ENCODE data around the gene RCOR3.
"Not testable (repeated sequence)": the region's sequence is repeated elsewhere in the genome, so short reads cannot be mapped to it uniquely, and the experiment has no call there.

RCOR3 gene

GRCh38 chr1:211260141-211261107 lies 1.3 kb downstream of the RCOR3 start:
- DNase-seq (ENCODE audit: low read depth in 2 of 2) = peak; percentile 18 to 26

DNA sequence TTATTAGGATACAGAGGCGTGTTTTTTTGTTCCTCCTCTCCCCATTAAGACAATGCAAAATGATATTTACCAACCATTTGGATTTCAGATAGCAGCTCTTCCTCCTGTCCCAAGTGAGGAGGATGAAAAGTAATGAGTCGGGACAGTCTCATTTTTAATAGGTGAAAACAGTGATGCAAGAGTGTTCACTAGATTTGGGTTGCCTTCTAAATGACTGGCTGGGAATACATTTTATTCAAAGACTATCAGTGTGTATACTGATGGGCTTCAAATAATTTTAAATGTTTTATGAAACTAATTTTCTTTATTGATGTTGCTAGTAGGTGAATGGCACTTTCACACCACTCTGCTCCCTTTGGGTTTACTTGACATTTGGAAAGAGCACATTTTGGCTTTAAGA lies 2.1 kb downstream of the RCOR3 start:
- DNase-seq (ENCODE audit: low read depth in 2 of 2) = no peak

GRCh38 chr1:211263022-211263421 lies 3.9 kb downstream of the RCOR3 start:
- not testable (repeated sequence) for DNase-seq (ENCODE audit: low read depth in 2 of 2)

DNA sequence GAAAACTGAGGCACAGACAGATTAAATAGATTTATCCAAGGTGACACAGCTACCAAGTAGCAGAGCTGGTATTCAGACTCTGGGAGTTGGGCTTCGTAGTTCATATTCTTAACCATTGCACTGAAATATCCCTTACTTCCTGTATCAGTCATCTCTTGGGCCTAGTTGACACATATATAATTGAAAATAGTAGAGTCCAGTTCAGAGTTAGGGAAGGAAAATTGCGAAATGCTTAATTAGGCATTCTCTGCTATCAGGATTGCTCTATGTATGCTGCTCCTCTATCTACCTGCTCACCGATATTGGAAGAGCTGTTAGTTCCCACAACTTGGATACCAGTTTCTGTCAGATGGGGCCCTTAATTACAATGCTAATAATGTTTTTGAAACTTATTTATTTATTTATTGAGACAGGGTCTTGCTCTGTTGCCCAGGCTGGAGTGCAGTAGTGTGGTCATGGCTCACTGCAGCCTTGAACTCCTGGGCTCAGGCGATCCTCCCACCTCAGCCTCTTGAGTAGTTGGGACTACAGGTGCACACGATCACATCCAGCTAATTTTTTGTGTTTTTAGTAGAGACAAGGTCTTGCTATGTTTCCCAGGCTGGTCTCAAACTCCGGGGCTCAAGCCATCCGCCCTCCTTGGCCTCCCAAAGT lies 8.2 kb downstream of the RCOR3 start:
- DNase-seq (ENCODE audit: low read depth in 2 of 2) = no peak

GRCh38 chr1:211279340-211279739 lies 20.2 kb downstream of the RCOR3 start:
- no peak for DNase-seq (ENCODE audit: low read depth in 2 of 2)

- DNase-seq (ENCODE audit: low read depth in 2 of 2) = no peak
These were observed 21.7 kb downstream of the RCOR3 start for GRCh38 chr1:211280910-211281309.

GRCh38 chr1:211281320-211282022 lies 22.3 kb downstream of the RCOR3 start:
- no peak for DNase-seq (ENCODE audit: low read depth in 2 of 2)

GRCh38 chr1:211282023-211282373 lies 22.8 kb downstream of the RCOR3 start:
- DNase-seq (ENCODE audit: low read depth in 2 of 2) = no peak

DNA sequence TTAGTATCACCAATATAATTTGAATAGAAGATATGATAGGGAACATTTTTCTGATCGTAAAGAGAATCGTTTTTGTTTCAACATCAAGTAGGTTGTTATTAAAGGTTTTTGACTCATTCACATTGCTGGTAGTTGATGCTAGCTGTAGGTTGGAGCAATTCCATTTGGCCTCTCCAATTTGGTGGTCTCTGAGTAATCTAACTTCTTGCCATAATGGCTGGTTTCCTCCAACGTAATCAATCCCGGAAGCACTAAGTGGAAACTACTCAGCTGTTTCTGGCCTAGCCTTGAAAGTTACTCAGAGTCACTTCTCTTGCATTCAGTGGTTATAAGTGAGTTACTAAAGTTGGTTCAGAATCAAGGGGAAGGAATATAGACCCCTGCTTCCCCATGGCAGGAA lies 26.0 kb downstream of the RCOR3 start:
- no peak for DNase-seq (ENCODE audit: low read depth in 2 of 2)

DNA sequence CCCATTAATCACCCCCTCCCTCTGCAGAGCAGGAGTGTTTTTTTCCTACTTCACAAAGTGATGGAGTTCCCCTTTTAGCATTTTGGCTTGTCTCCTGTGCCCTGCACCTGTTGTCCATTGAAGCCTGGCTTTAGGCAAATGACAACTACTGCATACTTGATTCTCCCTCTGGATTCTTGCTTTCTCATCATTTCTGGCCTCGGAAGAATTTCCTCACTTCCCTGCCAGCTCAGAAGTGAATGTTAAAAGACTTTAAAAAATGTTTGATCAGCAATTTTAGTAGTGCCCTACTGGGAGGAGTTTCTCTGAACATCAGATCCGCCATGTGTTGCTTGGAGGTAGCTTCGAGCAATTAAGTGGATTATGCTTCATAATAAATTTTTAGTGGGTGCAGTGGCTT lies 28.1 kb downstream of the RCOR3 start:
- DNase-seq (ENCODE audit: low read depth in 2 of 2) = no peak

- no peak for DNase-seq (ENCODE audit: low read depth in 2 of 2)
These were observed 33.2 kb downstream of the RCOR3 start for GRCh38 chr1:211292411-211292810.

DNA sequence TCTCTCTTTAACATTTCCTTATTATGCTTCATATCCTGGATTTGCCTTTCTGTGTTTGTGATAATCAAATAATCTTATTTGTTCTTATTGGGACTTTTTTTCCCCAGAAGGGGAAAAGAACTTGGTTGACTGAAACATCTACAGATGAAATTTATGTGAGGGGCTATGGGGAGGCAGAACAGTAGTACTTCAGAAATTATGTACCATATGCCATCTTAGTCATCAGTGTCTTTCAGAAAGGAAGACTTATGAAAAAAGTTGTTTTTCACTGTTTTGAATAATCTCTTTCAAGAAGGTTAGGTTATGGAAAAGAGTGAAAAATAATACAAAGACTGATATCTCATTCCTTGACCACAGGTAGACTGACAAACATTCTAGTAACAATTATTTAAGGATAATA lies 37.2 kb downstream of the RCOR3 start:
- no peak for DNase-seq (ENCODE audit: low read depth in 2 of 2)

DNA sequence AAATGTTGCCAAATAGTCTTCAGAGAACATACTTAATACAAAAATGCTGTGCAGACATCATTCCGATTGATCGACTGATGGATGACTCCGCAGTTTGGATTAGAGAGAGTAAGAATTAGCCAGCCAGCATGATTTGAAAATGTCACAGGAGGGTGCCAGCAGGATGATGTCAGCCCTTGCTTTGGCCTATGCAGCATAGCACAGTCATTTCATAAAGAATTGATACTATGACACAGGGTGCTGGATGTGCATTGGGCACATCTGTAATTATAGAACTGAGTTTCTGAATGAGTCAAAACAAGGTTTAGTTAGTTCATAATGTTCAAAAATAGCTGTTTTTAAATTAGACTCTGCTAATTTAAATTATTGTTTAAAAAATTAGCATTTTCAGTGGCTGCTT lies 45.9 kb downstream of the RCOR3 start:
- DNase-seq (ENCODE audit: low read depth in 2 of 2) = no peak

DNA sequence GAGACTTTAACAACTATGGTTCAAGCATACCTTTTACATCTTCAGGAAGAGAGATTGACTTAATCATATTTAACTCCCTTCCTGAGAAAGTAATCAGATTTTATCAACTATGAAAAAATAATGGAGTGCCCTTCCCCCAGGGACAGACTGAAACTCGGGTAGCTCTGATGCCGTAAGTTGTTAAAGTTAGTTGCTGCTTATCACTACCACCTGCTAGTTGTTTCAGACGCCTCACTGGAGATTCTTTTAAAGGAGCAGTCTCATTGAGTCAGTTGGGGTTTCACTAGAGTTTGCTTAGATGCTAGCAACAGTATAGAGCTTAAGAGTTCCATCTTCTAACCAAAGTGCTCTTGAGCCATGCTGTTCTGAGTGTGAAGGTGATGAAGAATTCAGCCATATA lies 50.5 kb downstream of the RCOR3 start:
- no peak for DNase-seq (ENCODE audit: low read depth in 2 of 2)

GRCh38 chr1:211313392-211313791 lies 54.2 kb downstream of the RCOR3 start:
- DNase-seq (ENCODE audit: low read depth in 2 of 2) = no peak

- DNase-seq (ENCODE audit: low read depth in 2 of 2) = no peak
These were observed 59.6 kb downstream of the RCOR3 start for GRCh38 chr1:211318576-211319280.

GRCh38 chr1:211319892-211320291 lies 60.7 kb downstream of the RCOR3 start:
- no peak for DNase-seq (ENCODE audit: low read depth in 2 of 2)

- DNase-seq (ENCODE audit: low read depth in 2 of 2) = no peak
These were observed 61.8 kb downstream of the RCOR3 start for GRCh38 chr1:211320980-211321379.

- DNase-seq (ENCODE audit: low read depth in 2 of 2) = not testable (repeated sequence)
These were observed 62.5 kb downstream of the RCOR3 start for GRCh38 chr1:211321646-211322045.

GRCh38 chr1:211323156-211324063 lies 64.2 kb downstream of the RCOR3 start:
- peak in 1 of 2 donors; percentile 40 for DNase-seq (ENCODE audit: low read depth in 2 of 2)

Measured in stimulated activated CD8-positive, alpha-beta memory T cell treated with anti-CD3 and anti-CD28 coated beads, Interleukin-2, amount 100 ng/mL, for 1 hour (primary cell).